GM21723 (cell line): ENCODE measurements around the gene CLN5.
A peak's percentile ranks its signal among the peaks of the same experiment; 100 is the strongest.

ENCODE experiments used
- ATAC-seq: cut with Tn5 transposase; IDR thresholded peaks from one replicate; pipeline ENCODE4 v1.9.1; 2021; ENCODE audit warnings: mild to moderate bottlenecking, moderate library complexity; ENCODE audit not compliant: unreplicated experiment

Gene CLN5

DNA sequence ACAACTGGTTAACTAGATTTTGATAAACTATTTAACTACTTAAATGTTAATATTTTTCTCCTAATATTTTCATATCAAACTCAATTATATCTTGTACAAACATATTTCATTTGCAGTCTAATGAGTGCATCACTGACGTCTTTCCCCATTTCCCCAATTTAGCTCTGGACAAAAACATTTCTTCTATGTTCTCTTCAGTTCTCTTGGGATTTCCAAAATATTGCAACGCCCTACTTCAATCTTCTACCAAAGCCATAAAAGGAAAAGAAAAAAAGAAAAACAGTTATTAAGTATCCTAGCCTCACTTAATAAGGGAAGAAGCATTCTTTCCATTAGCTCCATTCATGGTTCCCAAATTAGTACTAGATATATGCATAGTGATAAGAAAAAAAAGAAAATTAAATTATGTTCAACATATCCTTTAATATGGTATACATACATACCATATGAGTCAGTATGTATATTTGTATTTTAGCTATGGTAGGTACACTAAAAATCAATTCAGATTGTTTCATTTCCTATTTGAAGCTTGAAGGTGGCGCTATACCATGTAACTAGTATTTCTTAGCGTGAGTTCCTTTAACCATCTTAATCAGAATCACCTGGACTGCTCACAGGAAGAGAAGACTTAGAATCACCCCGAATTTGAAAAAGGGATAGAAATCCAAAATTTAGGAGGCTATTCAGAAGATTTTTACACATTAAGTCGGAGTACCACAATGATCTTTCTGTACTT is 25.2 kb downstream of the CLN5 start:
- no peak for ATAC-seq

DNA sequence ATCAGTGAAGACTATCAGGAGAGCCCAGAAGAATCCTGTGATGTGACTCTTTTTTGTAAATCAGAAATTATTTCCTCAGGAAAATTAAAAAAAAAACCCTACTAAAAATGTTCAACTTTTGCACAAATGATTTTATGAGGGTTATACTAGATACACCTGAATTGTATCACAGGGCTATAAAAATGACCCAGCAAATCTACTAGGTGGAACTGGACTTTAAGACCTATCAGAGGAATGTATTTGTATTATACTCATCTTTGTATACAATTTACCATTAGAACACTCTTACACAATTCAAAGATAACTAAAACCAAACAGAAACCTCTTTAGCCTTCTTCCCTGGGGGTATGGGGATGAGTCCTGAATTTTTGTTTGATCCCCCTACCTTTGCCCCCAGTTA is 27.9 kb downstream of the CLN5 start:
- no peak for ATAC-seq

DNA sequence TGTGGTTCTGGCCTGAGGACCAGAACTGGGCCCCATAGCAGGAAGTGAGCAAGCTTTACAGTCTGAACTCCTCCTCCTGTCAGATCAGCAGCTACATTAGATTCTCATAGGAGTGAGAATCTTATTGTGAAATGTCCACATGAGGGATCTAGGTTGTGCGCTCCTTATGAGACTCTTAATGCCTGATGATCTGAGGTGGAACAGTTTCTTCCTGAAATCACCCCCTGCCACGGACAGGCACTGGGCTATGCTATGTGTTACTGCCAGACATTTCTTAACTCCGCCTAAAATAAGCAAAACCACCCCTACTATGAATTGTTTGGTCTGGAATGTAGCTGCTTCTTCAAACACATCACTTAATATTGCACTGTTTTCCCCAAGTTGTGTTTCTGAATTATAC is 30.5 kb downstream of the CLN5 start:
- ATAC-seq: no peak

DNA sequence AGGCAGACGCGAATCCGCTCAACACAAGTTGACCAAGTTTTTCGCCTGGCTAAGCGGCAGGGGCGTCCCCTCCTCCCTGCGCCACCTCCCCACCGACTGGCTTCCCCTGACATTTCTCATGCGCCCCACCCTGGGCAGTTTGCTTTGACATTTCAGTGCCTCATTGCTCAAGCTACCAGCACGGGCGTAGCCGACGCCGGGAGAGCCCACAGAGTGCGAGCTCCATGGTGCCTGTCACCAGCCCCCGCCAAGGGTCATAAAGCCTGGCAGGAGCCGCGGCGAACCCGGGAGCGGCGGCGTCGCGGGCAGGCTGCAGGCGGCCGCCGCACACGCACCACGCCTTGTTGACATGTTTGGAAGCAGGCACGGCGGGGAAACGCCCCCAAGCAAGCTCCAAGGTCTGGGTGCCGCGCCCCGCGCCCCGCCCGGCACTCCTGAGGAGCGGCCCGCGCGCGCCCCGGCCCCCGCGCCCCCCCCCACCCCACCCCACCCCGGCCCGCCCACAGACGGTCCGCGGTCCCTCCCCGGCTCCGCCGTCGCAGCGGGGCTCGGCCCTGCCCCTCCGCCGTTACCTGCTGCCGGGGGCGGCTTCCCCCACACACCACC is 34.5 kb downstream of the CLN5 start:
- ATAC-seq: peak; percentile 66

DNA sequence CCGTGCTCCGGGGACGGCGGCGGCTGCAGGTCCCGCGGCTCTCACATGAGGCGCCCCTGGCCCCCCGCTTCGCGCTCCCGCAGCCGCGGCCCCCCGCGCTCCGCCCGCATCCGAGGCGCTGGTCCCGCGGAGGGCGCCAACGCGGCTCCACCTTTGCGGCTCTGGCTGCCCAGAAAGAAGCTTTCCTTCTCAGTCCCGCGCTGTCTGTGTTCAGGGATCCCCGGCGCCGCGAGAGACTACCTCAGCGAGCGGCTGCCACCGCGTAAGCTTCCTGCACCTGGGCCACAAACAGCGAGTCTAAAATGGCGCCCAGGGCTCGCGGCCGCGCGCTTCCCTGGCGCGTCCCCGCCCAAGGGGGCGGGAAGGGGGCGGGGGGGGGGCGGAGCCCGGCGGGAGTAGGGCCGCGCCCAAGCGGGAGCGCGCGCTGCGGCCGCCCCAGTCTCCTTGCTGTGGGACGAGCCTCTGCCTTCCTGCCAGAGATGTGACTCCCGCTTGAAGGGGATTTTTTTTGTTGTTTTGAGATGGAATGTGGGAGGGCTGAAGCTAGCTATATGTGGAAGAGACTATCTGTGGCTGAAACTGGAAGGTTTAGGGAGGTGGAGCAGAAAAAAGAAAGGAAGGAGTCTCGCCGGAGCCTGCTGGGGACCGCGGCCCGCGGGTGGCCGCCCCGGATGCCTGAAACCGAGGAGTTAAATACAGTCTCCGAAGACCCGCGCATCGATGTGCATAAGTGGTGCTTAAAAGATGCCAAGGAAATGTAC is 35.2 kb downstream of the CLN5 start, which contains the start of gene FBXL3:
Gene FBXL3, minus strand, starts transcription at position 299 of the 761 bp plus-strand sequence. CDS start 5,299 bp downstream, outside the sequence.
- ATAC-seq: peak; percentile 55

DNA sequence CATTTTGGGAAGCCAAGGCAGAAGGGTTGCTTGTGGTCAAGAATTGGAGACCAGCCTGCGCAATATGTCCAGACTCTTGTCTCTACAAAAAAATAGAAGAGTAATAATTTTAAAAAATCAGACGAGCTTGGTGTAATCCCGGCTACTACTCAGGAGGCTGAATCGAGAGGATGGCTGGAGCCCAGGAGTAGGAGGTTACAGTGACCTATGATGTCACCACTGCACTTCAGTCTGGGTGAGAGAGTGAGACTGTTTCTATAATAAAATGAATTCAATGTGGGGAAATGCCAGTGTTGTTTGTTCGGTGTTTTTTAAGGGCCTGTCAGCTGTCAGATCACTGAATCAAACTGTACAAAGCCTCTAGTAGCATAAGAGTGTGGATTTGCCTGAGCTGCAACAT is 36.3 kb downstream of the CLN5 start:
- no peak for ATAC-seq

DNA sequence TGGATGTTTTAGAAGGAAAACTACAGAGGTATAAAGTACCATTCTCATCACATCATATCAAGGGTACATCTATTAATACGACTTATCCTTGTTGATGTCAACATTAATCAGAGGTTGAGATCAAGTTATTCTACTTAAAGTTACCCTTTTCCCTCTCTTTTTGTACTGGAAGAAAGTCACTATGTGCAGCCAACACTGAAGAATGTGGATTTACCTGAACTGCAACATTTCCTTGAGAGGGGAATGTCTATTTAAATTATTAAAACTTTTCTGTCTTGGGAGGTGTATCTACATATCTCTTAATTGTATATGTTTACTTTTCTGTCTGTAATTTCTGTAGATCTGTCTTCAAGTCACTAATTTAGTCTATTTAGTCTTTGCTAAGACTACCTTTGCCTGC is 37.6 kb downstream of the CLN5 start:
- no peak for ATAC-seq

DNA sequence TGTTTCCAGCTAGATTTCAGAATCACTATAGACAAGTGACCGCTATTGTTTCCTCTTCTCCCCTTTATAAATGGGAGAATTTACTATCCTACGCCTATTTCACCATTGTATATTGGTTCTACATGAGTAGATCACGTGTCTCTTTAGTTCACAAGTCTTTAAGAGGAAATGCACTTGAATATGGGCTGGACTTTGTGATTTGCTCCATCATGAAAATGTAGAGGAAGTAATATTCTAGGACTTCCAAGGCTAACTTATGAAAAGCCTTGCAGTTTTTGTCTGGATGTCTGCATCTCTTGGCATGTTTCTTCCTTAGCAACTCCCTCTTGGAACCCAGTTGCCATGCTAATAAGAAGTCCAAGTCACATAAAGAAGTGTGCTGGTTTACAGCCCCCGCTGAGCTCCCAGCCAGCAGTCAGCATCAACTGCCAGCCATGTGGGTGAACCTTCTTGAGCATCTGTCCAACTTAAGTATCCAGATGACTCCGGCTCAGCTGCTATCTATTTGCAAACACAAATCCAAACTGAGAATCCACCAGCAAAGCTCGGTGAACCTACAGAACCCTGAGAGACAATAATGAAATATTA is 39.9 kb downstream of the CLN5 start:
- no peak for ATAC-seq

DNA sequence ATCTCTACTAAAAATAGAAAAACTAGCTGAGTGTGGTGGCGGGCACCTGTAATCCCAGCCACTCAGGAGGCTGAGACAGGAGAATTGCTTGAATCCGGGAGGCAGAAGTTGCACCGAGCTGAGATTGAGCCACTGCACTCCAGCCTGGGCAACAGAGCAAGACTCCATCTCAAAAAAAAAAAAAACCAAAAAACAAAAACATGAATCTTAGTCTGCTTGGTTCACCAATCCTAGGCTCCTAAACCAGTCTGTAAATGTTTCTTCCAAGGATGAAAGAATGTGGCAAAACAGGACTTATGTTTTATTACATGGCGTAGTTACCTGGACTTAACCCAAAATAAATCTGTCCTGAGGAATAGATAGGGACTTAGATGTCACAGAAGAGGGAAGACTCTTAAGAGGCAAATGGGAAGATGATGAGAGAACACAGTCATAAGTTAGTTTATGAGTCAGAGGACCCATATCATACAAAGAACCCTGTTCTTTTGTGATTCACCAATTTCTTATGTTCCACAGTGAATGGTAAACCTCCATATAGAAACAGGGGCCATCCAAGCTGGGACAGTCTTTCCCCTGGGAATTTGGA is 41.9 kb downstream of the CLN5 start:
- no peak for ATAC-seq

DNA sequence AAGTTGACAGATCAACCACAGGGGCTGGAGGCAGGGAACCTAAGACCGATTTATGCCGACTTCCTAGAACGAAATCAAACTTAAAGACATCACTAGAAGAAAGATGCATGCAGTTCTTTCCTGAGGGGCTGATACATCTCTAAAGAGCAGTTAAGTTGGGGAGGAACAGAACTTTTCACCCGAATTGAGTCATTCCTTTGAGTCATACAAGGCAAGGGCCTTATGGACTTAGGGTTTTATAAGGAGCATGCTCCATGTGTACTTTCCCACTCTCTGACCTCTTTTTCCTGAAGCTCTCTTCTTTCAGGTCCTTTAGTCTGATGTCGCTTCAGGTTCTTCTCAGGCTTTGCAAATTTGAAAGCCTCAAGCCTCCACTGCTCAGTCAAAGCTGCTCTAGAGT is 43.0 kb downstream of the CLN5 start:
- no peak for ATAC-seq

DNA sequence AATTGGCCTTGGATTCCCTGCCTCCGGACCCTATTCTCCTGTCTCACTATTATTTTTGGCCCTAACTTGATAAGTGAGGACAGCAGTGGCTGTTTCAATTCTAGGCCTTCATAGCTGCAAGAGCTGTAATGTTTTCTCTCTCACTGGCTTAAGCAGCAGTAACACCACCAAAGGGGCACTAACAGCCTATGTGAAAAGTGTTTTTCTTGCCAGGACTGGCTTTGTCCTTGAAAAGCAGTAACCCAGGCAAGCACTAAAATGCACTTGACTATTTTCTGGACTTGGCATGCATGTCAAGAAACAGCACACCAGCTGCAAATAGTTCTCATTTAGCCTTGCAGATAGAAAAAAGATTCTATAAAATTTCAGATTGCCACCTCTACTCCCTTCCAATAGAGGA is 44.4 kb downstream of the CLN5 start:
- ATAC-seq: no peak

DNA sequence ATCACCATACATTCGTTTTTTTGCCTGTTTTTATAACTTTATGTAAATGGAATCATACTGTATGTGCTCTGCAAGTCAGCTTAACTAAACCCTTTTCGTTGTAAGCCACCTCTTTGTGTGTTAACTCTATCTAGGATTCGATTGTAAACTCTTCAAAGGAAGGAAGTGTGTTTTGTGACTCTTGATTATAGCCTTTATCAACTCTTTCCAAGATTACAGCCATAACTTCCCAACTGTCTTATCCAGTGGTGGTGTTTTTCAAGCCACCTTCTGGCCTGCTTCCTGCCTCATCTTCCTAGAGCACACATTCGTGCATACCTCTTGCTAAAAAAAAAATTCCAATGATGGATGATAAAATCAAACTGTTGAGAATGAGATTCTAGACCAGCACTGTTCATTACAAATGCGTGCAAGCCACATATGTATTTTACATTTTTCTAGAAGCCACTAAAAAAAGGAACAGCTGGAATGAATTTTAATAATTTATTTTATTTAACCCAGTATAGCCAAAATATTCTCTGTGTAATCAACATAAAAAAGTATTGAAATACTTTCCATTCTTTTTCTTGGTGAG is 47.1 kb downstream of the CLN5 start:
- no peak for ATAC-seq

DNA sequence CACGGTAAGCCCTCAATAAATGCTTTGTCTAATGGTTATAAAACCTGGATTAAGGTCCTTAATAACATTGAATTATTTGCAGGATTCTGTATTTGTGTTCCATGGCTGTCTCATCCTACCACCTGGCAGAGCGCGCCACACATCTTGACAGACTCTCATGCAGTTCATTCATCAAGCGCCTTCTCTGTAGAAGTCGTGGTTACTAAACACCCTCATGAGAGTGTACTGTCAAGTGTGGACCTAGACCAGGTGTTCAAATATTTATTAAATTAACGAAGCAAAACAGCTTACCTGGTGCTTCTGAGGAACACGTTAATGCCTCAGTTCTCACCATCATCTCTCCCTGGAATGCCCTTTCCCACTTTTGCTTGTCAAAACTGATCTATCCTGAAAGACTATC is 48.2 kb downstream of the CLN5 start:
- ATAC-seq: no peak

DNA sequence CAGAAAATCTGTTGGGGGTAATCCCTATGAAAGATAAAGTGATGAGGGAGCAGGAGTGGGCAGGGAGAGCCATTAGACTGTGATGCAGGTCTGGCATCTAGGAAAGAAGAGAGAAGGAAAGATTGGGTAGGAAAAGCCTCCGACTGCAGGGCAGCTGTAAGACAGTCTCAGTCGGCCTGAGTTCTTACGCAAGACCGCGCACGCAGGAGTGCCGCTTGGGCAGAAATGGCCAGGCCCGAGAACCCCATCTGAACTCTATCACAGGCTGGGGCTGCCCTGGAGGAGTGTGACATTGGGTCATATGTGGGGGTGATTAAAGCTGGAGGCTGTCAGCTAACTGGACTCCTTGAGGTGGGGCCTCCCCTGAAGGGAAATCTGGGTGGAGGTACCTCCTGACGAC is 49.0 kb downstream of the CLN5 start:
- no peak for ATAC-seq

DNA sequence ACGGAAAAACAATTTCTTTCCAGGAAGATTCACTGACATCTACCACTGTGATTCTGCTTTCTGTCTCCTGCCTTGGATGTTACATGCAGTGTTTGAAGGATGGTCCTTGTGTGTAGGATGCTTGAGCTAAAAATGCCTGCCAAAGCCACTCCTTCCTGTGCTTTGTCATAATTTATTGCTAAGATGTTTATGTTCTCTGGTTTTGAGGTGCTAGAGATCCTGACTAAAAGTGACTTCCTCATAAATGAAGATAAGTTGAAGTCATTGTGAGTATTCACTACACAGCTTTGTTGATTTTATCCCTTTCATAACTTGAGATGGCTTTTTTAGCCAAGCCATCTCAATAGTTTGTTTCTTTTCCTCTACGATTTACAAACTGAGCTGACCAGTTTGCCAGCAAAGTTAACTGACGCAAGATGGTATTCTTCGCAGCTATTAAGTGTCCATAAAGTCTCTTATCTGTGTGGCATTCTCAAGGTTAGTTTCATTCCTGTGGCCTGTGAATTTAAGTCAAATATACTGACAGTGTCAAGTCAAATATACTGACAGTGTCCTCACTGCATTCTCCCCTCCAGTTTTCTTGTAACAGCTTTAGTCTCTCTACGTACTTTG is 50.8 kb downstream of the CLN5 start:
- ATAC-seq: no peak

DNA sequence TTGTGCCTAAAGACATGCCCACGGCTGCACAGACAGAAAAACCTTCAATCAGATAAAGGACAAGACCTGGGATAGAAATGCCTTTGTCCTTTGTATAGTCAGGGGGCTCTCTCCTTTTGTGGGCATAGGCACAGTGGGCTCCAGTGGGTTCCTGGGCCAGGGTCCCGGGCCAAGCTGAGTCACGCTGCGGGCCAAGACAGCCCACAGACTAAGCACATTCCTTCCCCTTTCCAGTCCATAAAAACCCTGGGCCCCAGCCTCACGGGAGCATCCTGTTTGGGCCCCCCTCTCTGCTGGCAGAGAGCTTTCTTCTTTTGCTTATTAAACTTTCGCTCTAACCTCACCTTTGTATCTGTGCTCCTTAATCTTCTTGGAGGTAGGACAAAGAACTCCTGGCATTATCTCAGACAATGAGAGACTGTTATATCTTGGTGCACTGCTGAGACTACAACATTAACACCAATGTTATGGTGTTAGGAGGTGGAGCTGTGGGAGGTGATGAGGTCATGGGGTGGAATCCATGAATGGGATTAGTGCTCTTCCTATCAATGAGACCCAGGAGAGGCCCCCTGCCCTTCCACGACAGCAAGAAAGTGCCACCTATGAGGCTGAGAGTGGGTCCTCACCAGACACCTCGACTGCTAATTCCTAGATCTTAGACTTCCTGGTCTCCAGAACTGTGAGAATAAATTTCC is 55.9 kb downstream of the CLN5 start:
- no peak for ATAC-seq

DNA sequence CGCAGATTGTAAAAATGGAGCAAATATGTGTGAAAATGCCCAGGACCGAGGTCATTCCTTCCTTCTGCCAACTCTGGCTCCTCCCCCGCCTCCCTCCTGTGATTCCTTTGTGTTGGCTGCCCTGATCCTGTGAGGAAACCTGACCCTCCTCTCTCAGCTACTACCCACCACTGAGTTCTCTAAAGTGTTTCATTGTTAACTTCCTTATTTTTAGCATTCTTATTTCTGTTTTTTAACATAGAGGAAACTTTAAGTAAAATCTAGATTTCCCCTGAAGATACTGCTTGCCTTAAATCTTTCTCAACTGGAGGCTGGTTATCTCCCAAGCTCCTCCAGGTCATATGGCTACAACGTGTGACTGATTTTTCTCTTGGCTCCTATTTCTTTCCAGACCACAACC is 56.8 kb downstream of the CLN5 start:
- ATAC-seq: no peak

DNA sequence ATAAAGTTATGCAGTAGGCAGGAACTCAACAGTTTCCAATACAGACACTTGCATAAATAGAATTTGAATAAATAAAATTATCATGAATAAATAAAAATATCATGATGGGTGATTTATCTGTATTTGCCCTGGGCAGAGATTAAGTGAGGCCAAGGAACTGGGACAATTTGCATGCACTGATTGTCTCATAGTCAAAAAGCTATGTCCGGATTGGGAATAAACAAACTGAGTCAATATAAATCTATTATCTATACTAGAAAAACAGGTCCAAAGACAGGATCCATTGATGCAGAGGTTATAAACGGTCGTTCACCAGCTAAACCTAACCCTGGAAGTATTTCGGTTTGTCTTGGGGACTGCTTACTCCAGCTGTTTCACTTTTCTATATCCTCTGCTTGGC is 61.3 kb downstream of the CLN5 start:
- no peak for ATAC-seq
